GM18868 (cell line): ENCODE data around the gene KIF26B.

Experiments used
- ATAC-seq: cut with Tn5 transposase; IDR thresholded peaks from one replicate; pipeline ENCODE4 v1.9.1; 2021; ENCODE audit warnings: mild to moderate bottlenecking, moderate library complexity; ENCODE audit not compliant: unreplicated experiment

The KIF26B gene

DNA sequence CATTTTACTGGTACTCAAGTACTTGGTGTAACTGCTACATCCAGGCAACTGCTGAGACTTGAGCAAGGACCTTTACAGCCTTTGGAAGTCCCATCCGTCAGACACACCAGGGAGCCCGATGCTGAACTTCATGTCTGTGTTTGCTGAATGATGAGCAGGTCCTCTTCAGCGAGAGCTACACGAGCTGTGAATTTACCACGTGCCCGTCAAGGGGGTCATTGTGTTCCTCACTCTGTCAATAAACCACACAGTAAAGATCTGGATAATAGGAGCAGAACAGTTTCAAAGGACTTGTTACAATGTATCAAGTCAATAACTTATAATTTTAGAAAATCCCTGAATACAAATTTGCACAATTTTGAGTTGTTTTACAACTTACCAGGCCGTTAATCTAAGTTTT lies 427.2 kb downstream of the KIF26B start:
- ATAC-seq: no peak

DNA sequence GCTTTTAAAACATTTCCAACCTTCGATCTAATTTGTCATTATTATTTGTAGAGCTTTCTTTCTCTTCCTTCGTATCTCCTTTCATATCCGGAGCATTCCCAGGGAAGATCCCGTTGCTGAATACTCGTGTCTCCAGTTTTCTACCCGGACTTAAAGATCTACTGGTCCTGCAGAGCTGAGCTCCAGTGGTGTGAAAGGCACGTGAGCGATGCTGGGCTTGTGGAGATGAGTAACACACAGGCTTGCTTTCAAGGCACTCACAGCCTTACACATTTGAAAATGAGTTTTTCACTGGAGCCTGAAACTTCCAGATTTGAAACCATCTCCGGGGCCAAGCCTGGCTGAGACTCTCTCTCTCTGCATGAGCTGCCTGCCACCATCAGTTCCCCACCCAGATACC lies 428.3 kb downstream of the KIF26B start:
- no peak for ATAC-seq

DNA sequence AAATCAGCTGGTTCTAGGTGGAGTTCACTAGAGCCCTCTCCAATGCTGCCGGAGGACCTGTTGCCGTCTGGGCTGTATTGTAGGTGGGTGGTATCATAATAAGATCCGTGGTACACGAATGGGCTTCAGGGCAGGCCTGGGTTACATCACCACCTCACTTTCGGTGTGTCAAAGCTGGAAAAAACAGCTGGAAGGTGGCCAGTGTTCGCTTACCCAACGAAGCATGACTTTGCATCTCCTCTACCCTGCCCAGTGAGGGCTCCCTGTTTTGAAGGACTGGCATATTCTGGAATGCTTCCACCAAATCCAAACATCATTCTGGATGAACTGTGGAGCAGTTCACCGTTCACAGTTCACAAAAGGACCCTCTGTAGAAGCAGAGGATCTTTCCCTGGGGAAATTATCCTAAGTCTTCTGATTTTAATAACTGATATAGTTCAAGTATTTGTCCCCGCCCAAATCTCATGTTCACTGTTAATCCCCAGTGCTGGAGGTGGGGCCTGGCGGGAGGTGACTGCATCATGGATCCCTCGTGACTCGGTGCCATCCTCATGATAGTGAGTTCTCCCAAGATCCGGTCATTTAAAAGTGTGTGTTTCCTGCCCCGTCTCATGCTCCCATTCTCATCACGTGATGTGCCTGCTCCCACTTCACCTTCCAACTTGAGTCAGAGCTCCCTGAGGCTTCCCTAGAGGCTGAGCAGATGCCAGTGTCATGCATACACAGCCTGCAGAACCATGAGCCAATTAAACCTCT lies 429.0 kb downstream of the KIF26B start:
- ATAC-seq: no peak

DNA sequence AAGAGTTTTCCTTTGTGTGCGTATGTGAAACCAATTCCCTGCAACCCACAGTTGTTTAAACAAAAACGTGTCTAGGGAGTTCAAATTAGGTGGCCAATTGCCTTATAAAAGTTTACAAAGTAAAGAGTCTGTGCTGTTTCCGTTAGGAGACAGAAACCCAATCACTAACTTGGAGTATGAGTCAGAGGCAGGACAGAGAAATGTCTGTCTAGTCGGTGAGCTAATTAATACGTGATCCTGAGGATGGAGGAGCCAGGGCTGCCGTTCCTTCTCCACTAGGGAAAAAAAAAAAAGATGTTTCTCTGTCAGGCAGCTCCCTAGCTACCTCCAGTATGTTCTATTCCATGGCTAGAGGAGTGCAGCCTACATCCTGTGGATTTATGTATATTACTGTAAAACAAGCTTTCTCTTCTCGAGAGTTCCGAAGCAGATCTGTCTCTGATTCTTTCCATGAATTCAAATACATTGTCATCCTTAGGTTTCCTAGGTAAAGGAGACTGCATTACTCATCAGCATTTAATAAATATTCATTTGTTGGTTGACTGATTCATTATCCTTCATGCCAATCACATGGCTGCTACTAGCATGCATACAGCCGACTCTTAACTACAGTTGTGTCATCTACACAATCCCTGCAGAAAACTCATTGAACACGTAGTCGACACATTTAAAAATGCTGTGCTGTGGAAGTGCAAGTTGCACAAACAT lies 430.6 kb downstream of the KIF26B start:
- ATAC-seq: no peak

DNA sequence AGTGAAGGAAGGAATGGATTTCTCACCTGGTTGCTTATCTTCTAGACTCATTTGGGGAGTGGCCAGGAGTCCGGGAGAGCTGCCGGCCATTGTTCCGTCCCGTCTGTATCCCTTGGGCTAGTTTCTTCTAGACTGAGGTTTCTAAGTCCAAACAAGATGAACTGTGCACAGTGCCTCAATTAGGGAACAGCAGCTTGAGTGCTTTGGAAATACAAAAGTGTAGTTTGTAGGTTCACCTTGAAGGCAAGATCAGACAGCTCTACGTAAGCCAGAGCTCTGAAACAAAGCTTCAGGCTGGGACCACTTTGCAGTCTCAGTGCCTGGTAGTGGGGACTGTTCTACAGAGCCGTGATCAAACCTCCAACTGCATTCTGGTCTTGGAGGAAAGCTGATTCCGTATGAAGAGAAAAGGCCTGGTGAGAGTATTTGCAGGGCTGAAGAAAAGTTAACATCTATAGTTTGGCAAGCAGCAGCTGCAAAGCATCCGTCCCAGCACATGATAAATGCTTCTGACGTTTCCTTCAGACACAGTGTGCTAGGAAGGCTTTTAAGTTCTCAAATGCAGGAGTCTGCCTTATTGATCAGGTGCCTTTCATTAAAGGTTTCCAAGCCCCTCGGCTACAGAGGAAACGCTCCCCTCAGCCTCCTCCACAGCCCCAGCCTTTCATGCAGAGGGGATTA lies 432.8 kb downstream of the KIF26B start:
- ATAC-seq: no peak

DNA sequence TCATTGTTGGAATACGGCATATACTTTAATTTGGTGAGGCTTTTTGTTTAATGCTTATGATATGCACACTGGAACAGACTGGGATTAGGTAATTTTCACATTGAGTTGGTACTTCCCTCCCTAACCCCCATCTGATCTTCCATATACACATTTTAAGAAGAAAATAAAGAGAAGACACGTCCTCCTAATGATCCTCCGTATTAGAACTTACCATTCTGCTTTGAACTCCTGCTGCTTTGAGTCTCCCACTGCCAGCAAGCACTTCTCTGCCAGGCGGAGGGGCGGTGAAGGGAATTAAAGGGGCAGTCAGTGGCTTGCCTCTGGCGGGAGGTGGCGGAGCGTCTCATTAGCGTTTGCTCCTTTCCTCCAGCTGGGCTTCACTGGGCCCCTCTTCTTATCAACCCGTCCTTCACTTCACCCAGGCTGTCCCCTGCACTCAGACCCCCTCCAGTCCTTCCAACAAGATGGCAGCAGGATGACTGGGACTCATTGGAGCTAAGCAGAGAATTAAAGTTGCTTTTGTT lies 433.4 kb downstream of the KIF26B start:
- ATAC-seq: no peak

DNA sequence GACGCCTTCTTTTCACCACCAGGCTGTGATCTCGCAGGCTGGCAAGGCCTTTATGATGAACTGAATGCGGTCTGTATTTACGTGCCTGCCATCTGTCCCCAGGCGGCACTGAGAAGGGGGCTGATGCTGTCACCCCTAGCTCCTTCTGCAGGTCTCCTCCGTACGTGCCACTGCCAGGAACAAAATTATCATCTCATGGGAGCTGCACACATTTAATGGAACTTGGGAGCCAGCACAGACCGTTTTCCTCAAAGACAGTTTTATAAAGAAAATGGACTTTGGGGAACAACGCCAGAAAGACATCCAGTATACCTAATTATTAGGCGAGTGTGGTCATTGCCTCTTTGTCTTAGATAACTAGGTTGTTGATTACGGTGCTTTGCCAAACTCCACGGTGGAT lies 434.5 kb downstream of the KIF26B start:
- no peak for ATAC-seq

DNA sequence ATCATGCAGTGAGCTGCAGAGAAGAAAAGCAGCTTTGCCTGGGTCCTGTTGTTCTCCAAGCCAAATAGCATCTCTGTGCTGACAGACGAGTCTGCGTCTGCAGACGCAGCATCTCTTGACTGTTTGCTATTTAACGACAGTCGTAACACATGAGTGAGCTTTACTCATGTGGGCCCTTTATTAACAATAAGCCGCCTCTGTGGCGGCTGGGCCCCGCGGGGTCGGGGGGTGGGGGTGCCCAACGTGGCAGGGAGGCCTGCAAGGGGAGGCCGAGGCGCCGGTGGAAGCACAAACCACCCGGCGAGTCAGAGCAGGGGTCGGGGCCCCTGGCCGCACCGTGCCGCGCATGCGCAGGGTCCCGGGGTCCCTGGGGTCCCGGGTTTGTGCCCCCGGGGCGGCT lies 435.1 kb downstream of the KIF26B start:
- no peak for ATAC-seq

DNA sequence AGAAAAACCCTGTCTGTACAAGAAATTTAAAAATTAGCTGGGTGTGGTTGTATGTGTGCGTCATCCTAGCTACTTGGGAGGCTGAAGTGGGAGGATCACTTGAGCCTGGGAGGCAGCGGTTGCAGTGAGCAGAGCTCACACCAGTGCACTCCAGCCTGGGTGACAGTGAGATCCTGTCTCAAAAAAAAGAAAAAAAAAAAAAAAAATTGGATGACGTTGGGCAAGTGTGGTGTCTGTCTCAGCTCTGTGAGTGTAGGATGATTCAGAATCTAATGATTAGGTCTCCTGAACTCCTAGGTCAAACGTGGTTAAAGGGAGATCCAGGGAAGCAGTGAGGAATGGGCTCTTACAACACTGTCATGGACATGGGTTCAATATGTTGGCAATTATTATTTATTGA lies 435.9 kb downstream of the KIF26B start:
- no peak for ATAC-seq

DNA sequence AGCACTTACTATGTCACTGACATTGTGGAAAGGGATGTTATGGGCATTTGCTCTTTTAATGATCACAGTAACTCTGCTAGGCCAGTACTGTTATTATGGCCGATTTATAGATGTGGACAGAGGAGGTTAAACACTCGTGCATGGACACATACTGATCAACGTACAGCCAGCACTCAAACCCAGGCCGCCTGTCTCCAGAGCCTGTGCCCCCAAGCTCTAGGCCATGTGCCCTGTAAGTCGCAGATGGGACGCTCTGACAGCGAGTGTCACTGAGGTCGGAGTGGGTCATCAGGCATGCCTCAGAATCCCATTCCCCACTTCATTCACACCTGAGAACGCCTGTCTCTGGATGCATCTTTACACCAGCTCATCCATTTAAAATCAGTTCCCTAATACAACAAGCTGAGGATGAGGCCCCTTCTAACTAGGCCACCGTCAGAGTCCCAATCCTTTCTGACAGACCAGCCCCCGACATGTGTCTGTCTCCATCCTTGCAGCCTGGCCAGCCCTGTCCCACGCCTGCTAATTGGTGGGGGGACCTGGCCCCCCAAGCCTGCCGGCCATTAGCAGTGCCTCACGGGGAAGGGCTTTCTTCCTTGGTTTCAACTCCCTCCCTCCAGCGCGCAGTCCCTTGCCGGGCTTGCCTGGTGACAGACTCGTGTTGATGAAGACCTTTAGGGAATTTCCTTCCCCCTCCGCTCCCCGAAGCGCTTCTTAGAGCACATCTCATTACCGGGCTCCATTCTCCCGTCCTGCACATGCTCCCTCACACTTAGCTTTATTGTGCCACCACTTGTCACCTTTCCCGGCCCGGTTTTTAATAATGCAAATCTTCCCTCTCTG lies 436.8 kb downstream of the KIF26B start:
- ATAC-seq: no peak

DNA sequence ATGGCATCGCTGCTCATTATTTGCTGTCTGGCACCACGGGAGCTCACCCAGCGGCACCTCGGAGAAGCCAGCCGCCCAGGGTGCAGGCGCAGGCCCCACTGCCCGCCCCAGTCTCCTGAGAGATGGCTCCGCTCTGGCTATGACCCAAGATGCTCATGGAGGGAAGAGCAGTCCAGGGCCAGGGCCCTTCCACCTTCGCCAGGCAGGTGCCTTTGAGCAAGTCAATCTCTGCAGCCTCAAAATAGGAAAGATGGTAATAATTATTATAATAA lies 437.3 kb downstream of the KIF26B start:
- ATAC-seq: no peak

DNA sequence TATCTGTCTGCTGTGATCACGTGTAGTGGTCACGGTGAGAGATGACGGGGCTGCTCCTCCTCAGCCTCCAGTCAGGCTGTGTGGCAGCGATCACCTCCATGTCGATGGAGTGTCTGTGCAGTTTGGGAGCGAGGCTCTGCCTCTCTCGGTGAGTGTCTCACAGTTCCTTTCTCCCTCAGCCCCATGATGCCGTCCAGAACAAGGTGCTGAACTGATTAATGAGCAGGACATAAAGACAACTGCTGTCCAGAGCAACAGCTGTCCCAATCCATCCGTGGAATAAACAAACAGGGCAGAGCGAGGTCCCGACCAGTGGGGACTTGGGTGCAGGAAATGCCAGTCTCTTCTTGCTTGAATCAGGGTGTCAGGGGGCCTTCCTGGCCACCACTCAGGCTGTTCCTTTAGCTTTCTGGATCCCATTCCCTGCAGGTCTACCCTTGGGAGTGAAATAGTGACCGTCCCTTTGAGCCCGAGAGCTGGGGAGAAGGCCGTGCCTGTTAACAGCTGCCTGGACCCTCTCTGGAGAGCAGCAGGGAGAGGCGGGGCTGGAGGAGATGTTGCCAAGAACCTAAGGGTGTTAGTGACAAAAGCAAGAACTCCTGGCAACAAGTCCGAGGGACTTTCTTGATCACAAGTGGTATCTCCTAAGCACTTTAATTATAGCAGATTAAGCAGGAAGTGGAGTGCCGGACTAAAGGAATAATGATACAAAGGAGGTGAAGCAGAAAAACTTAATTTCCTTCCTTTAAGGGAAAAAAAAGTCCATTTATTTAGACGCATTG lies 443.9 kb downstream of the KIF26B start:
- ATAC-seq: no peak

DNA sequence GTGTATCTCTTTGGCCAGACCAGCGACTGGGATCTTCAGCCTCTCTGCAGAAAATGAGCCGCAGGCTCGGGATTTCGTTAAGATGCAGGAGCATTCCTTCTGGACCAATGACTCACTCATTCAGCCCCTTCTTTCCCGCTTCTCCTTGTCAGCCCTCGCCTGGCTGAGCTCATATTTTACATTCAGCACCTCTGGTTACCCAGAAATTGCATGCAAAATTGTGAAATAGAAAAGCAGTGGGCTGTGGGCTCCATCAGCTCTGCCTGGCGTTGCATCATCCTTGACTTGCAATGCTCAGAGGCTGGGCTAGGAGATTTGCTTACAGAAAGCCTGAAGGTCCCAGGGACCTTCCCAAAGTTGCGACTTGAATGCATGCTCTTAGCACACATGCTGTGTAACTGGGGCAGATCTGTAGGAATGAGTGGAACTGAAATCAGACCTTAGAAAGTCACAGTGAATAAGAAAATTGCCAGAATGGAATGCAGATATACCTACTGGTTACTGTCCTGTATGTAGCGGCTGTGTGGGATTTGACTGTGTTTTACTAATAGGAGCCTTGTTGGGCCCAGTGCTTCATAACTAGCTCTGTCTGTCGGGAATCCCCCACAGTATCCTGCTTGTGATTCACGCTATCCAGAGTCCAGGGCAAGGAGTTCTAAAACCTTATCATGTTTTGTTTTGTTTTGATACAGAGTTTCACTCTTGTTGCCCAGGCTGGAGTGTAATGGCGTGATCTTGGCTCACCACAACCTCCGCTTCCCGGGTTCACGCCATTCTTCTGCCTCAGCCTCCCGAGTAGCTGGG lies 444.8 kb downstream of the KIF26B start:
- peak; percentile 48 for ATAC-seq

DNA sequence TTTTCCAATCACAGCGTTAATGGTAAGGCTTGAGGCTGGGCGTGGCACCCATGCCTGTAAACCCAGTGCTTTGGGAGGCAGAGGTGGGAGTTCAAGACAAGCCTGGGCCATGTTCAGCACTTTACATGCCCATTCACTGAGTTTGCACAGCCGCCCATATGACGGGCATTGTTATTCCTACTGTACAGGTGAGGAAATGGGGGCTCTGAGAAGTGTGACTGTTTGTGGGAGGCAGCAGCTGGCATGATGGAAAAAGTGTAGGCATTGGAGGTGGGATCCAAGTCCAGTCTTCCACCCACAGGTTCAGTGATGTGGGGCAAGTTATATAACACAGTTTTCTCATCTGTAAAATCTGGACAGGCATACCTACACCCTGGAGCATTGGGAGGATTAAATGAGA lies 445.9 kb downstream of the KIF26B start:
- ATAC-seq: no peak

DNA sequence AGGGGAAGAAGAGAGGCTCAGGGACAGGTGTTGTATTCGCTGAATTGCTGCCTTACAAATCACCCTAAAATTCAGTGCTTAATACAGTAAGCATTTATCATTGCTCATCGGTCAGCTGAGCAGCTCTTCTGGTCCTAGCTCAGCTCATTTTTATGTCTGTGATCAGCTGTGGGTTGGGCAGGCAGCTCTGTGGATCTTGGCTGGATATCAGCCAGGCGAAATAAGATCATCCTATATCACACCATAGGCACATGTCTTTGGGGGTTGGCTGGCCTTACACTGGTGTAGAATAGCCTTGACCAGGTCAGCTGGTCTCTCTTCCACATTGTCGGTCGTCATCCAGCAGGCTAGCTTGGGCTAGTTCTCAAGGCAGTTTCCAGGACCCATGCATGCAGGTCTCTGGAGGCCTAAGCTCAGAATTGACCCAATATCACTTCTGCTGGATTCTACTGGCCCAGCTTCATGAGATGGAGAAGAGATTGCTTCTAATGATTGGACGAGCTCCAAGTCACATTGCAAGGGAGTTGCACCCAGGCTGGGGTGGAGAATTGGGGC lies 448.6 kb downstream of the KIF26B start:
- no peak for ATAC-seq

DNA sequence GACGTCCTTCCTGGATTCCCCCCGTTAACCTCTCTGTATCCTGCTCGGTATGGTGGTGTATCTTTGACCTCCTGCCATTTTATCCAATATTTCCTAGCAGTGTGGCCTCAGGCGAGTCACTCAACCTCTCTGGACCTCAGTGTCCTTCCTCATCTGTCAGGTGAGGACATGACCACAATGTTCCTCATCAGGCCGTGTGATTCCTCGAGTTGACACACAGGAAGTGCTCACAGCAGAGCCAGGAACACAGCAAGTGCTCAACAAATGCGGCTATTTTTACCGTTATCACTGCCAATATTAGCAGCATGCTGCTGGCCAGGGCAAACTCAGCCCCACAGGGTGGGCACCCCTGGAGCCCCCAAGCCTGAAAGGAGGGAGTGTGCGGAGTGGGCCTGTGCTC lies 450.2 kb downstream of the KIF26B start:
- ATAC-seq: no peak

DNA sequence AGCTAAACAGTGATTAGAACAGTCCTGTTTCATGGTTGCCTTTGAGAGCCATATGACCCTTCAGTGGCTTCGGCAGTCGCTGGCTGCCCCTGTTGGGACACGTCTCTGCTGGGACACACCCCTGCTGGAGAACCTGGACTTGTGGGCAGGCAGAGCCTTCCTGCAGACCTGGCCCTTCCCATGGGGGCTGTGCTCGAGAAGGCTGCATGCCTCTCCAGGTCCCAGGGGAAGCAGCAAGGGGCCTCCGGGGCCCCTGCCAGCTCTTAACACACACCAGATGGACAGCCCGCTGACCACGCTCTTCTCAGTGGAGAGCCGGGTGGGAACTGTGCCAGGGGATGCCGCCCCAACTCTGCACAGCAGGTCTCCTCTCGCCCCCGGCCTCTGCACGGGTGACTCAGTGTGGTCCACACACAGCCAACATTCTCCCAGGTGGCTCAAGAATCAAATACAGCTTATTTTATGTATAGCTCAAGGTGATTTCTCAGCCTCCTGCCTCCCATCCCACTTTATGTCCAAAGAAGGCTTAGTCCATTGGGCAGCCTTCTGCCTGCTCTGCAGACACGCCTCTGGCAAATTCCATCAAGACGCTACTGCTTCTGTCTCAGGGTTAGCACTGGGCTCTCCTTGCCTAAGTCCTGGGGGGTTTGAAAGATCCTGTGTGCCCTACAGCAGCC lies 450.8 kb downstream of the KIF26B start:
- ATAC-seq: no peak

DNA sequence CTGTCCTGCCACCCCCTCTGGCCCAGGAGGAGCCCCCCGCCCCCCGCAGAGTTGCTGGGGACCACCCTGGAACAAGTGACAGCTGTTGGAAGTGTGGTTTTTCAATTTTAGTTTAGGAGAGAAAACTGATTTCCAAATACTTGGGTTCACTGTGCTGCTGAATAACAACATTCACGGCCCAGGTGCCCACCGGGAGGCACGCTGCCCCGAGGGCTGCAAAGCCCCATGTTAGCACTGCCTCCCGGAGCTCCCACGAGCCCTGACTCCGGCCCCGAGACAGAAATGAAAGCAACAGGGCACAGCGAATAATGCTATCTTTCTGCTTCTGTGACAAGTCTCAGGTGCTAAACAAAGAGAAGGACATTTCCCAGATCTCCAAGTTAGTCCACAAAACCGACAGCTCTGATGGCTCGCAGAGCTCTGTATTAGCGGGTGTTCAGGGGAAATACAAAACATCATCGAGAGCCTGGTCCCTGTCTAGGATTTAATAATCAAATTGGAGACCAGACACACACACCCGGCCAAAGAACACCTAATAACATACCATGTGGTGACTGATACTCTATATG lies 451.5 kb downstream of the KIF26B start:
- no peak for ATAC-seq
